NCI-H1417 (cell line): Measurements from ENCODE around the gene CES2.
"Not testable (repeated sequence)": the region's sequence is repeated elsewhere in the genome, so short reads cannot be mapped to it uniquely, and the experiment has no call there.

Source experiments
- DNase-seq, 3 experiments: peaks; one replicate each; lab custom pipeline; 2025; lab: John Stamatoyannopoulos, UW

CES2 gene

GRCh38 chr16:66935314-66936011 lies at the start of gene CES2:
CES2 (plus strand) TSS chr16:66935516; CDS start chr16:66935636, 120 bp downstream.
- no peak for DNase-seq

- DNase-seq: no peak
Observed at GRCh38 chr16:66886321-66886720, 49.0 kb upstream of the CES2 start.

- no peak for DNase-seq
Observed at GRCh38 chr16:66886914-66887313, 48.4 kb upstream of the CES2 start.

GRCh38 chr16:66888647-66889615 lies 46.4 kb upstream of the CES2 start:
- no peak for DNase-seq

GRCh38 chr16:66889622-66890021 lies 45.7 kb upstream of the CES2 start:
- no peak for DNase-seq

- DNase-seq: no peak
Observed at GRCh38 chr16:66890799-66891198, 44.5 kb upstream of the CES2 start.

- no peak for DNase-seq
Observed at GRCh38 chr16:66891360-66891759, 44.0 kb upstream of the CES2 start.

GRCh38 chr16:66891797-66892196 lies 43.5 kb upstream of the CES2 start:
- DNase-seq: no peak

GRCh38 chr16:66894055-66894454 lies 41.3 kb upstream of the CES2 start:
- no peak for DNase-seq

- peak; percentile 24 to 73 (median 43) for DNase-seq
Observed at GRCh38 chr16:66894948-66895688, 40.2 kb upstream of the CES2 start.

- no peak for DNase-seq
Observed at GRCh38 chr16:66895689-66895979, 39.7 kb upstream of the CES2 start.

GRCh38 chr16:66895999-66896398 lies 39.3 kb upstream of the CES2 start:
- DNase-seq: no peak

GRCh38 chr16:66896682-66897081 lies 38.6 kb upstream of the CES2 start:
- DNase-seq: not testable (repeated sequence)

GRCh38 chr16:66898207-66898606 lies 37.1 kb upstream of the CES2 start:
- no peak for DNase-seq

- DNase-seq: no peak
Observed at GRCh38 chr16:66898933-66899309, 36.4 kb upstream of the CES2 start.

GRCh38 chr16:66899310-66899944 lies 35.9 kb upstream of the CES2 start:
- no peak for DNase-seq

- peak in 2 of 3 experiments; percentile 34 to 77 for DNase-seq
Observed at GRCh38 chr16:66899945-66900710, 35.2 kb upstream of the CES2 start.

- DNase-seq: no peak
Observed at GRCh38 chr16:66900721-66901441, 34.4 kb upstream of the CES2 start.

GRCh38 chr16:66901626-66902025 lies 33.7 kb upstream of the CES2 start:
- no peak for DNase-seq

GRCh38 chr16:66902648-66903543 lies 32.4 kb upstream of the CES2 start:
- no peak for DNase-seq
